DMS114 treated with DMSO at 0.1 percent for 48 hours (cell line): ENCODE data around the gene SNRNP48.

Experiments used
- DNase-seq: peaks from one replicate; lab custom pipeline; 2025; ENCODE audit not compliant: unreplicated experiment; lab: John Stamatoyannopoulos, UW

Gene SNRNP48

DNA sequence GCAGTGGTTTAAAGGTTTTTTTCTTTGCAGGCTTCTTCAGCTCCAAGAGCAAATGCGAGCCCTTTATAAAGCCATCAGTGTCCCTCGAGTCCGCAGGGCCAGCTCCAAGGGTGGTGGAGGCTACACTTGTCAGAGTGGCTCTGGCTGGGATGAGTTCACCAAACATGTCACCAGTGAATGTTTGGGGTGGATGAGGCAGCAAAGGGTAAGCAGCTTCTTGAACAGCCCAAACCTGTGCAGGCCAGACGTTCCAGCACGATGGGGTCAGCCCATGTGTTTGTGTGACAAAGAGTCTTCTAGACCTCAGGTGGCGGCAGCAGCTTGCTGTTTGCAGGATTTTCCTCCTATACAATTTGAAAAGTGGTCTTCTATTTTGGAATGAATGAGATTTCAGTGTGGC lies 30.8 kb upstream of the SNRNP48 start:
- no peak for DNase-seq

DNA sequence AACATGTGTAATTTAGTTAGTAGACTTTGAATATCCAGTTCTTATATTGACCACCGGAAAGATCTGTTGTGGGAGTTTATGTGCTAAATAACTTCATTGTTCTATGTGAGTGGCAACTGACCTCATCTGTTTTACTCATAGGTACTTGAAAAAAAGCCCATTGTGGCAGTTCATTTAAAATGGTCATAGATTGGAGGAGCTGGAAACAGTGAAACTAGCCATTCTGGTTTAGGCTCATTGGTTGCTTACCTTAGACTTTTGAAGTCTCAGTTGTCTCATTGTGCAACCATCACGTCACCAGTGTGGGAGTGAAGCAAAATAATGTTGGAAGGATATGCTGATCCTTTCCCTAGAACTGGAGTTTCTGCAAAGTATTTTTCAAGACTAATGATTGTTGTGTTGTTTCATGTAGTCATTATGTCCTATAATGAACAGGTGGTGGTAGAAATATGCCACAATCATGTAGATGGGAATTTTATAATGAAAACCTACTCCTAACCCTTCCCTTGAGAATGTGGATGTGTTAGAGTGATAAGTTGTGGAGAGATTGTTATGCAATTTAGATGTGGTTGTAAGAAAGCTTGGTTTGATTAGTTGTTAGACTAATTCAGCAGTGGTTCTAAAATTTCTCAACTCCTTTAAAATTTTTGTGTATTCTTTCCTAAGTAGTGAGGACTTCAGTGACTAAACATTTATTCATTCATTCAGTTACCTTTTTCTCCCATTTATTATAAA lies 30.2 kb upstream of the SNRNP48 start:
- no peak for DNase-seq

DNA sequence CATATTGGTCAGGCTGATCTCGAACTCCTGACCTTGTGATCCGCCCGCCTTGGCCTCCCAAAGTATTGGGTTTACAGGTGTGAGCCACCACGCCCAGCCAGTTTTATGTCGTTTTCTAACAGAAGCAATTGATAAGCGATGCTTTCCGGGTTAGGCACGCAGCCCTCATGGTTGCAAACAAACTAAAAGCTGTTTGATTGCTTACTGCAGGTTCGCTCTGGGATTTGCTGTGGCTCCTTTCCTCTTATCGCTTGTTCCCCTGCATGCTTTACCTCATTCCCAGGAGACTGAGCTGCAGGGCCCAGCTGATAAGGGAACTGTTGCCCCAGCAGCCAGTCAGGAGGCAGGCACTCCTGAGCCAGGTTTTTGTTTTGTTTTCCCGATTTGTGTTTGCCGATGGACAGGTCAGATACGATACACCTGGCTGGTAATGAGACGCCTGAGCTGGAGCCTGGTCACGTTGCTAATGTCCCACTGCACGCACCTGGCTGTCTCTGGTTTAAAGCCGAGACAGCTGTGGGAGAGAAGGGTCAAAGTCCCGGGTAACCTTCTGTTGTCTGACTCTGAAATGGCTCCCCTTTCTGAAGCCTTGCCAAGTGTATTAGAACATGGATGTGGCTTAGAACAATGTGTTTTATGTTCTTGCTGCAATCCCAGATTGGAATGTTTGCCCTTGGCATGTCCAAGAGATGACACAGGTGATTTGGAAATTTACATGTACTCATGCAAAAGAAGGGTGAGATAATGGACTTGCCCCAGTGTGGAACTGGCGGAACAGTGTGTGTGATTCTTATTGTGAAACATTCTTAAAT lies 28.6 kb upstream of the SNRNP48 start:
- DNase-seq: no peak

DNA sequence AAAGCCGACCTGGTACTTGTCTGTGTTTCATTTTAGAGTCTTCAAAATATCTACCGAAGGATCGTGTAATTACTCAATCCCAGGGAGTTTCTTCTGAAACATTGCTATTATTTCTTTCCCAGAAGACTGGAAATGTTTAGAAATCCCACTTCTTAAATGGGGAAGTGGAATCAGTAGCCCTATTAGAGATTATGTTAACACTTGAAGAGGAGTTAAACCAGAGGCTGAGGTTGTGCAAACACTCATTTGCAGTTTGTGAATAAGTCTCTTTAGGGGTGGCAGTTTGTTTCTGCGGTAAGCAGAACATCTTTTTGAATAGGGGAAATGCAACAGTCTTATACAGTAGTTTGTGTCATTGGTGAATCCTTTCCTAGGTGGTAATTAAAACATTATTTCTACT lies 27.2 kb upstream of the SNRNP48 start:
- DNase-seq: no peak

DNA sequence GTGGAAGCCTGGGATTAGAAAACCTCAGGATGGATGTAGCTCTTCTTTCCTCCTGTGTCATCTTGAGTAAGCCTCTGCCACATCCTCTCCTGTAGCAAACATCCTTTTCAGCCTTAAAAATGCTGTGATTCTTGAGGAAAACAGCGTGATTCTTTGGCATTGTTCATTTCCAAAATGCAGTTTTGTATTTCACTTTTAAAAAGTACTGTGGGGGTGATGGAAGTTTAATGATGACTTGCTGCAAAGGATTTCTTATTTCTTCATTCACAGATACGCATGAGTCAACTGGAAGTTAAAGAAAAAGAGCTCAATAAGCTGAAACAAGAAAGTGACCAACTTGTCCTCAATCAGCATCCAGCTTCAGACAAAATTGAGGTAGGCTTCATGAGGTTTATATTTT lies 23.9 kb upstream of the SNRNP48 start:
- DNase-seq: no peak

DNA sequence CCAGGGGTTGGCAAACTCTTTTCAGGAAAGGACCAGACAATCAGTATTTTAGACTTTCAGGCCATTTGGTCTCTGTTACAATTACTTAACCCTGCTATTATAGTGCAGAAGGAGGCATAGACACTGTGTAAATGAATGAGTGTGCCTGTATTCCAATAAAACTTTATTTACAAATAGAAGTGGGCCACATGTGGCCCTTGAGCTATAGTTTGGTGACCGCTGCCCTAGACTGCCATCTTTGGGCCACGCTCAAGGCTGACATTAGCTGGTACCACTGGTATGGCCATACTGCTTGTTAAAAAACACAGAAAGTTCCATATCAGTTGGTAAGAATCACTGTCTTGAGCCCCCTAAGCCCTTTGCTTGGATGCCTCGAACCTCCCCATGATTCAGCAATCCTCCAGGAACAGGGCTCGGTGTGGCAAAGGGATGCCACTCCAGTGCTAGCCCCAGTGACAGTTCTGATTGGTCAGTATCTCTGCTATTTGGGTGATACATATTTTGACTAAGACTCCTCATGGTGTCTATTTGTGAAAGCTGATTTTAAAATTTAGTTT lies 23.3 kb upstream of the SNRNP48 start:
- DNase-seq: no peak

DNA sequence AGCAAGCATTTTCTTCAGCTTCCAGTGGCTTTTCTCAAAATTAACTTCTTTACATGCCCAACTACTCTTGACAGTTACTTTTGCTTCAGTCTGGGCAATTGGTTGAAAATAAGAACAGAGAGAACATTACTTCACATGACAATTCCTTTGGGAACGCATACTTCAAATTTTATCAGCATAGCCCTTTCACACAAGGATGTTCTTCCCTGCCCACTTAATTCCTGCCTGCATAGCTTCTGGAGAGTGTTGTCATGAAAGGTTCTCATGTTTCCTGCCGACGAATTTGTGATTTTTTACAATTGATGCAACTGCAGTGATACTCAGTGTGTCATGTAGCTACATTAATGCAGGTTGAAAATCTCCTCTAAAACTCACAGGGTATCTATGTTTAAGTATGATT lies 22.0 kb upstream of the SNRNP48 start:
- no peak for DNase-seq

DNA sequence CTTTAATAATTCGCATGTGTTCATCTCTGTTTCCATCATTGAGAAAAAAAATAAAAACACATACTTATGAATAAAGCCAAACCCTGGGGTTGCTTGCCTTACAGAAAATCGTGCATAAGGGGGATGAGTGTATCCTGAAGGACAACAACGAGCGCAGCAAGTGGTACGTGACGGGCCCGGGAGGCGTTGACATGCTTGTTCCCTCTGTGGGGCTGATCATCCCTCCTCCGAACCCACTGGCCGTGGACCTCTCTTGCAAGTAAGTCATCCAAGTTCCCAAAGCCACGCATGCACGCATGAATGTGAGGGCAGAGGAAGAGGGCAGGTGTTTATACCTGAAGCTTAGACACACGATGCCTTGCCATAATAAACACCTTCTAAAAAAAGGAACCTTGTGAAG lies 20.9 kb upstream of the SNRNP48 start:
- no peak for DNase-seq

DNA sequence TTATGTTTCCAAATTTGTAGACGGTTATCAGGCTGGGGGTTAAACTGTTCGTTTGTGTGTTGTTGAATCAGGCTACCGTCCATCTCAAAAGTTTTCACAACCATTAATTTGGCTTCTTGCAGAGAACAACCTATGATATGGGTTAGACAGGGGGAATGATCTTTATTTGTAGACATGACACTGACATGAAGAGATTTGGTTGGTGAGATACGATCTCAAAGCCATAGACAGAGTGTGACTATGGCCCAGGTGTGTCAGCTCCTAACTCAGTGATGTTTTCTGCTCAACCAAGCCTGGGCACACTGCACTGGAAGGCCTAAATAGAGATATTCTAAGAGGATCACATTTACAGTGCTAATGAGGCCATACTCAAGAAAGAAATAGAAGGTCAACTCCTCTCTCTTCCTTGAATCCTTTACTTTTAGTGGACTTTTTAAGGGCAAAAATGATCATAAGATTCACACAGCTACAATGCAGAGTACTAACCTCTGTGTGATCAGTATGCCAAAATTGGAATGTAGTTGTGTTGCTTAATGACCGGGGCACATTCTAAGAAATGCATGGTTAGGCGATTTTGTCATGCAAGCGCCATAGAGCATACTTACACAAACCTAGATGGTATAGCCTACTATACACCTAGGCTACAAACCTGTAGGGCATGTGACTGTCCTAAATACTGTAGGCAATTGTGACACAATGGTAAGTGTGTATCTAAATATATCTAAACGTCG lies 17.6 kb upstream of the SNRNP48 start:
- DNase-seq: no peak

DNA sequence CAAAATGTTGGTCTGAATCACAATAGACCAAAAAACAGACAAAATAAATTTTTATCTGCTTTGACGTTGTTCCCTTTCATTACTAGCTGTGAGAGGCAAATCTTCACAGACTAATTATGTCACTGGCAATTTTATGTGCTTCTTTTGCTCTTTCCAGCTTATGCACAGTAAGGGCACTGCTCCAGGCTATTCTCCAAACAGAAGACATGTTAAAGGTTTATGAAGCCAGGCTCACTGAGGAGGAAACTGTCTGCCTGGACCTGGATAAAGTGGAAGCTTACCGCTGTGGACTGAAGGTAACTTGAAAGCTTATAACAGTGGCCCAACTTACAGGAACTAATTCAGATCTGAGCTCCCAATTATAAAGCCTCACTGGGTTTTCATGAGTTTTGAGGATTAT lies 15.5 kb upstream of the SNRNP48 start:
- no peak for DNase-seq

DNA sequence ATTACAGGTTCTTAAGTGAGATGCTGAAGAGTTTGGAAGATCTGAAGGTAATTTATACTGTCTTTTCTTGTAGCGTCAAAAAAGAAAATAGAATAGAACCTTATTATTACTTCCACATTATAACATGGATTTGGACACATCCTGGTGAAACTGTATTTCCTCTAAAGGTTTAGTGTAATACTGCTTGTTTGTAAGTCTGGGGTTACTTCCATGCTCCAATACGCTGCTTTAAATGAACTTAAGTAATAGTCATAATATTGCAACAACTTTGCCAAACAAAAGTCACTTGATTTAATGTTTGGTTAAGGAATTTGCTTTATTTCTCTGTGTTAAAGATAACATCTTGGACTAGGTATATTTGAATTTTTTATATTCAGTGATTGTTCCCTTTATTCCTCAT lies 11.5 kb upstream of the SNRNP48 start:
- no peak for DNase-seq

DNA sequence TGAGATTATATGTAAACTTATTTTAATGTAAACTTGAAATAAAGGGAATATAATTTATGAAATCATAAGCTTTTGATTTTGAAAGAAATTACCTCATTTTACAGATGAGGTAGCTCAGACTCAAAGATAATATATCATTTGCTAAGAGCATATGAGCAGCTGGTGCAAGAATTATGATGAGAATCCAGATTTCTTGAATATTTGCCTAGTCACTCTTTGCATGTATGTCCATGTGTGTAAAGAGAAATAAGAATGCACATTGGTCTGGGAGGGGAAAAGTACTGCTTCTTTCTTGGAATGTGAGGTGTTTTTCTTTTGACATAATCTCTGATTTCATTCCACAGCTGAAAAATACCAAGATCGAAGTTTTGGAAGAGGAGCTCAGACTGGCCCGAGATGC lies 11.1 kb upstream of the SNRNP48 start:
- no peak for DNase-seq

DNA sequence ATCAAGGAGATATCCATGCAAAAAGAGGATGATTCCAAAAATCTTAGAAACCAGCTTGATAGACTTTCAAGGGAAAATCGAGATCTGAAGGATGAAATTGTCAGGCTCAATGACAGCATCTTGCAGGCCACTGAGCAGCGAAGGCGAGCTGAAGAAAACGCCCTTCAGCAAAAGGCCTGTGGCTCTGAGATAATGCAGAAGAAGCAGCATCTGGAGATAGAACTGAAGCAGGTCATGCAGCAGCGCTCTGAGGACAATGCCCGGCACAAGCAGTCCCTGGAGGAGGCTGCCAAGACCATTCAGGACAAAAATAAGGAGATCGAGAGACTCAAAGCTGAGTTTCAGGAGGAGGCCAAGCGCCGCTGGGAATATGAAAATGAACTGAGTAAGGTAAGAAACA lies 10.1 kb upstream of the SNRNP48 start:
- no peak for DNase-seq

DNA sequence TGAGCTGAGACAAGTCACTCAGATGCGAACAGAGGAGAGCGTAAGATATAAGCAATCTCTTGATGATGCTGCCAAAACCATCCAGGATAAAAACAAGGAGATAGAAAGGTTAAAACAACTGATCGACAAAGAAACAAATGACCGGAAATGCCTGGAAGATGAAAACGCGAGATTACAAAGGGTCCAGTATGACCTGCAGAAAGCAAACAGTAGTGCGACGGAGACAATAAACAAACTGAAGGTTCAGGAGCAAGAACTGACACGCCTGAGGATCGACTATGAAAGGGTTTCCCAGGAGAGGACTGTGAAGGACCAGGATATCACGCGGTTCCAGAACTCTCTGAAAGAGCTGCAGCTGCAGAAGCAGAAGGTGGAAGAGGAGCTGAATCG lies 9.5 kb upstream of the SNRNP48 start:
- no peak for DNase-seq

DNA sequence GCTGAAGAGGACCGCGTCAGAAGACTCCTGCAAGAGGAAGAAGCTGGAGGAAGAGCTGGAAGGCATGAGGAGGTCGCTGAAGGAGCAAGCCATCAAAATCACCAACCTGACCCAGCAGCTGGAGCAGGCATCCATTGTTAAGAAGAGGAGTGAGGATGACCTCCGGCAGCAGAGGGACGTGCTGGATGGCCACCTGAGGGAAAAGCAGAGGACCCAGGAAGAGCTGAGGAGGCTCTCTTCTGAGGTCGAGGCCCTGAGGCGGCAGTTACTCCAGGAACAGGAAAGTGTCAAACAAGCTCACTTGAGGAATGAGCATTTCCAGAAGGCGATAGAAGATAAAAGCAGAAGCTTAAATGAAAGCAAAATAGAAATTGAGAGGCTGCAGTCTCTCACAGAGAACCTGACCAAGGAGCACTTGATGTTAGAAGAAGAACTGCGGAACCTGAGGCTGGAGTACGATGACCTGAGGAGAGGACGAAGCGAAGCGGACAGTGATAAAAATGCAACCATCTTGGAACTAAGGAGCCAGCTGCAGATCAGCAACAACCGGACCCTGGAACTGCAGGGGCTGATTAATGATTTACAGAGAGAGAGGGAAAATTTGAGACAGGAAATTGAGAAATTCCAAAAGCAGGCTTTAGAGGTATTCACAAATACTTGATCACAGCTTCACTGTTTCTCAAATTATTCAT lies 8.9 kb upstream of the SNRNP48 start:
- no peak for DNase-seq

DNA sequence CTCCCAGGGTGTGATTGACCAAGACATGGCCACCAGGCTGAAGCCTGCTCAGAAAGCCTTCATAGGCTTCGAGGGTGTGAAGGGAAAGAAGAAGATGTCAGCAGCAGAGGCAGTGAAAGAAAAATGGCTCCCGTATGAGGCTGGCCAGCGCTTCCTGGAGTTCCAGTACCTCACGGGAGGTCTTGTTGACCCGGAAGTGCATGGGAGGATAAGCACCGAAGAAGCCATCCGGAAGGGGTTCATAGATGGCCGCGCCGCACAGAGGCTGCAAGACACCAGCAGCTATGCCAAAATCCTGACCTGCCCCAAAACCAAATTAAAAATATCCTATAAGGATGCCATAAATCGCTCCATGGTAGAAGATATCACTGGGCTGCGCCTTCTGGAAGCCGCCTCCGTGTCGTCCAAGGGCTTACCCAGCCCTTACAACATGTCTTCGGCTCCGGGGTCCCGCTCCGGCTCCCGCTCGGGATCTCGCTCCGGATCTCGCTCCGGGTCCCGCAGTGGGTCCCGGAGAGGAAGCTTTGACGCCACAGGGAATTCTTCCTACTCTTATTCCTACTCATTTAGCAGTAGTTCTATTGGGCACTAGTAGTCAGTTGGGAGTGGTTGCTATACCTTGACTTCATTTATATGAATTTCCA lies 4.6 kb upstream of the SNRNP48 start:
- no peak for DNase-seq

DNA sequence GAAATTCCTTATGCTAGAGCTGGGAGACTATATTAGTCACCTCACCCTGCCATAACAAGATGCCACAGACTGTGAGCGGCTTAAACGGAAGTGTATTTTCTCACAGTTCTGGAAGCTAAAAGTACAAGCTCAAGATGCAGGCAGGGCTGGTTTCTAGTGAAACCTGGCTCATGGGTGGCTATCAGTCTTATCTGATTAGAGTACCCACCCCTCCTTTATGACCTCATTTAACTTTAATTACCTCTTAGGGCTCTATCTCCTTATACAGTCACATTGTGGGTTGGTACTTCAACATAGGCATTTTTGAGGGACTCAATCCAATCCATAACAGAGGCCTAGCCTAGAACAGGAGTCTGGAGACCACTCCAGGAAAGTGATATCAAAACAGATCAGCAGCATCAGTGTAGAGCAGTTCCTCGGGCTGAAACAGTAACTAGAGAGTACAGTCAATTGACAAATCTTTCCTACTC lies 2.3 kb upstream of the SNRNP48 start:
- DNase-seq: no peak

DNA sequence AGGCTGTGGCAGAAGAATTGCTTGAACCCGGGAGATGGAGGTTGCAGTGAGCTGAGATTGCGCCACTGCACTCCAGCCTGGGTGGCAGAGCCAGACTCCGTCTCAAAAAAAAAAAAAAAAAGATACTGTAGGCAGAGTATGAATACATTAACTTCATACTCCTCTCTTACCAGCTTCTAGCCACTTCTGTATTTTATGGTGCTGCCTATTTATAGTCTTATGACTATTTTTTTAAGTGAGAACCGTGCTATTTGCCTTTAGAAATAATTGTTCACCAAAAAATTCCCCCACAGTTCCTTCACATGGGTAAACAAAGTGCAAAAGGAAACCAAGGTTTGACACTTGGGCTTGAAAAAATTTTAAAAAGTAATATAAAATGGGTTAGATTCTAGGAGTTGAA lies 1.5 kb upstream of the SNRNP48 start:
- no peak for DNase-seq

DNA sequence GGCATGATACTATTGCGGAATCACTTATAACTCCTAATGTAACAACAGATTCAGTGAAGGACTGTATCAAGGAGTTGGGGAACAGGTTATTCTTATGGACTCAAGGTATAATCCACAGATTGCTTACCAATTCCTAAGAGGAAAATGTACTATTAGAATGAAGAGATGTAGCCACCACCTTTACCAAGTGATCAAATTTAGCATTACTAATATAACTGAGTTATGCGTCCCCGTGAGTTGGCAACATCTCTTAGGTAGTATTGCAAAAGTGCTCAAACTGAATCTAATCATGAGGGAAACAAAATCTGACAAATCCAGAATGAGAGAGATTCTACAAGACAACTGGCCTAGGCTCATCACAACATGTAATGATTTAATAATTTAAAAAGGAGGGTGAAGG lies 777 bp upstream of the SNRNP48 start:
- DNase-seq: no peak

DNA sequence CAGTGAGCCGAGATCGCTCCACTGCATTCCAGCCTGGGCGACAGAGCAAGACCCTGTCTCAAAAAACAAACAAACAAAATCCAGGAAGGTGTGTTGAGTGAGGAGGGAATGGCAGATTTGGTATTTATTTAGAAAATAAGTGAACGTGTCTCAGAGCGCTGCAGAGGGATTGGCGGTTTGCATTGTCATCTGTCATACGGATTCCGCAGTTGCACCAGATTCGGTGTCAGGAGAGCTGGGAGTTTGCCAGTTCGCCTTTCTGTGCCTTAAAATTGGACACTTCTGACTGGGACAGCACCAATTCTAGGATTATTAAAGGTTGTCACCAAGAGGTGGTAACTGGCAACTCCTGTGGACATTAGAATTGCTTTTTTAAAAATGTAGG lies 912 bp downstream of the SNRNP48 start:
- no peak for DNase-seq

DNA sequence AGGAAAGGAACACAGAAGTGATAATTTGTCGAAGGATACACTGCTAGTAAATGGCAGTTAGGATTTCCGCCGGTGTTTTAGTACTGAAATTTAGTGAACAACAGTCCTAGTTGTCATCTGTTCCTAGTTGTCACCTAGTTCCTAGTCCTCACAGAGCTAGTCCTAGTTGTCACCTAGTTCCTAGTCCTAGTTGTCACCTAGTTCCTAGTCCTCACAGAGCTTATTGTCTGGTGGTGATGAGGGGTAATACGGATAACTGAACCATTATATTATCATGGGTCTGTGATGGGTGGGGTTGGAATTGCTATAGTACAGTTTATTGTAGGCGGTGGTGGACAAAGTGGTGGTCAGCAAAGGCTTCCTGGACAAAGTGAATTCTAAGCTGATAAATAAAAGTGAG lies 1.8 kb downstream of the SNRNP48 start:
- DNase-seq: no peak
